H1 (cell line): ENCODE data around the gene KRT222. TPM values are rescaled to one million over a fixed set of nuclear protein-coding genes. Genes with fewer than 3 reads are reported as not detected.

Experiments
- CTCF ChIA-PET: fragments of 300-600 bp; sonication (Branson Sonifier 250); formaldehyde crosslinking; loops from one replicate; lab custom pipeline; 2021; ENCODE audit not compliant: partially characterized antibody; lab: Charles Lee
- POLR2A ChIA-PET: fragments of 300-600 bp; sonication (Branson Sonifier 250); formaldehyde crosslinking; loops from one replicate; lab custom pipeline; 2021; ENCODE audit warnings: inconsistent platforms; ENCODE audit not compliant: partially characterized antibody; lab: Charles Lee
- DNase-seq, 2 experiments: peaks; one replicate each; pipeline versions ENCODE4 v3.0.0 to v3.0.0-alpha.2; 2010 to 2022; ENCODE audit warnings: low spot score in 2 of 2, low read depth in 1 of 2, mixed read lengths in 1 of 2
- FAIRE-seq: peaks from 2 replicates; lab custom pipeline; 2011; peaks lifted over from hg19 to GRCh38; lab: Jason Lieb, UNC
- H2AFZ ChIP-seq: 2 replicates; pipeline ENCODE4 v1.8.1; 2012; ENCODE audit warnings: low read length, inconsistent platforms
- H2AK5ac ChIP-seq: 2 replicates; pipeline ENCODE4 v1.6.1; 2013; ENCODE audit warnings: low read depth, low read length
- H2BK120ac ChIP-seq: replicated peaks from 2 replicates; pipeline ENCODE3; 2013; ENCODE audit warnings: low read depth, low read length, inconsistent platforms
- H2BK12ac ChIP-seq: 2 replicates; pipeline ENCODE4 v1.6.1; 2013; ENCODE audit warnings: low read depth, low read length
- H2BK15ac ChIP-seq: 2 replicates; pipeline ENCODE4 v1.6.1; 2013; ENCODE audit warnings: low read length
- H2BK20ac ChIP-seq: 2 replicates; pipeline ENCODE4 v1.6.1; 2013; ENCODE audit warnings: low read length
- H2BK5ac ChIP-seq: 2 replicates; pipeline ENCODE4 v1.6.1; 2013; ENCODE audit warnings: low read depth, low read length
- H3K14ac ChIP-seq: 2 replicates; pipeline ENCODE4 v1.6.1; 2013; ENCODE audit warnings: inconsistent platforms; ENCODE audit not compliant: insufficient read length
- H3K18ac ChIP-seq: 2 replicates; pipeline ENCODE4 v1.6.1; 2013; ENCODE audit warnings: low read length; ENCODE audit errors: extremely low read depth
- H3K23ac ChIP-seq: 2 replicates; pipeline ENCODE4 v1.6.1; 2013; ENCODE audit warnings: inconsistent platforms; ENCODE audit not compliant: insufficient read length
- H3K23me2 ChIP-seq: 2 replicates; pipeline ENCODE4 v1.6.1; 2013; ENCODE audit warnings: low read depth, low read length
- H3K27ac ChIP-seq: 2 replicates; pipeline ENCODE4 v1.6.1; 2011; ENCODE audit warnings: low read depth, low read length, inconsistent platforms
- H3K27me3 ChIP-seq, 4 experiments: replicated peaks in 1 of 4; 1 replicate in 1 of 4; 2 replicates in 3 of 4; pipeline versions ENCODE4 v1.6.1 to v1.8.1; 2011 to 2013; ENCODE audit warnings: low read length in 3 of 4, mild to moderate bottlenecking in 3 of 4, inconsistent platforms in 2 of 4, mixed read lengths in 2 of 4, moderate library complexity in 1 of 4; ENCODE audit not compliant: control insufficient read depth in 3 of 4, insufficient read depth in 3 of 4; ENCODE audit errors: extremely low read depth in 1 of 4
- H3K36me3 ChIP-seq, 4 experiments: 2 replicates each; pipeline versions ENCODE4 v1.6.1 to v1.8.1; 2011 to 2013; ENCODE audit warnings: mild to moderate bottlenecking in 4 of 4, low read length in 3 of 4, moderate library complexity in 2 of 4, control low read depth in 1 of 4, inconsistent platforms in 1 of 4; ENCODE audit not compliant: insufficient read depth in 4 of 4, control insufficient read depth in 2 of 4
- H3K4ac ChIP-seq: replicated peaks from 2 replicates; pipeline ENCODE3; 2013; ENCODE audit warnings: low read length, low read depth, mixed read lengths, inconsistent platforms; ENCODE audit not compliant: insufficient read length
- H3K4me1 ChIP-seq, 4 experiments: replicated peaks in 1 of 4; 1 replicate in 1 of 4; 2 replicates in 3 of 4; pipeline versions ENCODE4 v1.6.1 to v1.8.1; 2011 to 2013; ENCODE audit warnings: low read length in 3 of 4, inconsistent platforms in 2 of 4, mixed read lengths in 1 of 4; ENCODE audit not compliant: insufficient read depth in 4 of 4, control insufficient read depth in 3 of 4
- H3K4me2 ChIP-seq, 2 experiments: 2 replicates each; pipeline versions ENCODE4 v1.6.1 to v1.8.1; 2011 to 2013; ENCODE audit warnings: low read depth in 2 of 2, low read length in 2 of 2, control low read depth in 1 of 2, inconsistent platforms in 1 of 2, mild to moderate bottlenecking in 1 of 2; ENCODE audit not compliant: insufficient read depth in 1 of 2
- H3K4me3 ChIP-seq, 4 experiments: fragments of 200-600, 300-600 bp in 1 of 4; sonication (generic), shearing (Covaris generic), sonication (Bioruptor Twin) in 1 of 4; 2 replicates each; pipeline versions ENCODE4 v1.5.1 to v1.8.1; 2011 to 2016; ENCODE audit warnings: low read length in 4 of 4, low read depth in 3 of 4, control low read depth in 2 of 4, inconsistent platforms in 2 of 4, mild to moderate bottlenecking in 2 of 4, mixed read lengths in 1 of 4, moderate library complexity in 1 of 4; ENCODE audit not compliant: insufficient read depth in 2 of 4; ENCODE audit errors: extremely low read depth in 1 of 4
- H3K56ac ChIP-seq: replicated peaks from 2 replicates; pipeline ENCODE3; 2013; ENCODE audit warnings: low read depth, mild to moderate bottlenecking, mixed read lengths, low read length, inconsistent platforms; ENCODE audit not compliant: insufficient read length
- H3K79me1 ChIP-seq: 2 replicates; pipeline ENCODE4 v1.6.1; 2013; ENCODE audit warnings: low read depth, low read length, control low read depth
- H3K79me2 ChIP-seq, 2 experiments: 2 replicates each; pipeline versions ENCODE4 v1.6.1 to v1.8.1; 2012 to 2013; ENCODE audit warnings: low read length in 2 of 2, mild to moderate bottlenecking in 2 of 2, inconsistent platforms in 1 of 2; ENCODE audit not compliant: insufficient read depth in 2 of 2, control insufficient read depth in 1 of 2
- H3K9ac ChIP-seq, 4 experiments: replicated peaks in 1 of 4; 1 replicate in 1 of 4; 2 replicates in 3 of 4; pipeline versions ENCODE4 v1.6.1 to v1.8.1; 2011 to 2013; ENCODE audit warnings: low read depth in 3 of 4, low read length in 3 of 4, control low read depth in 2 of 4, mild to moderate bottlenecking in 2 of 4, moderate library complexity in 2 of 4, inconsistent platforms in 1 of 4; ENCODE audit errors: extremely low read depth in 1 of 4
- H3K9me3 ChIP-seq, 2 experiments: 2 replicates each; pipeline versions ENCODE4 v1.6.1 to v1.8.1; 2012 to 2013; ENCODE audit warnings: mild to moderate bottlenecking in 2 of 2, moderate library complexity in 2 of 2, control low read depth in 1 of 2, inconsistent platforms in 1 of 2, low read depth in 1 of 2, low read length in 1 of 2, mixed read lengths in 1 of 2; ENCODE audit not compliant: insufficient read depth in 2 of 2
- H4K20me1 ChIP-seq, 2 experiments: replicated peaks in 1 of 2; 2 replicates each; pipeline versions ENCODE3 to v1.8.1; 2011 to 2013; ENCODE audit warnings: inconsistent platforms in 2 of 2, low read length in 2 of 2, mild to moderate bottlenecking in 1 of 2; ENCODE audit not compliant: insufficient read depth in 2 of 2, control insufficient read depth in 1 of 2
- H4K5ac ChIP-seq: 2 replicates; pipeline ENCODE4 v1.6.1; 2013; ENCODE audit warnings: low read length, low read depth, mixed read lengths, inconsistent platforms; ENCODE audit not compliant: insufficient read length
- H4K8ac ChIP-seq: 2 replicates; pipeline ENCODE4 v1.8.0; 2013; ENCODE audit warnings: mild to moderate bottlenecking, moderate library complexity, low read length, inconsistent platforms; ENCODE audit not compliant: insufficient read depth; ENCODE audit errors: extremely low read depth
- H4K91ac ChIP-seq: replicated peaks from 2 replicates; pipeline ENCODE3; 2013; ENCODE audit warnings: low read length, mixed read lengths, inconsistent platforms; ENCODE audit not compliant: insufficient read length
- ATF2 ChIP-seq: IDR thresholded peaks from 2 replicates; pipeline ENCODE4 v1.6.1; 2012; ENCODE audit warnings: low read length, inconsistent platforms
- CBX5 ChIP-seq: fragments of 300-800, 300-1000 bp; sonication (generic); IDR thresholded peaks from 2 replicates; pipeline ENCODE4 v1.7.1; 2016; ENCODE audit warnings: antibody characterized with exemption, low read length, low read depth
- NANOG ChIP-seq: IDR thresholded peaks from 2 replicates; pipeline ENCODE4 v1.6.1; 2011; ENCODE audit warnings: low read length, low read depth, mild to moderate bottlenecking, inconsistent platforms; ENCODE audit not compliant: insufficient read depth, poor library complexity, severe bottlenecking
- RBBP5 ChIP-seq: IDR thresholded peaks from 2 replicates; pipeline ENCODE4 v1.7.1; 2012; ENCODE audit warnings: low read depth, mild to moderate bottlenecking, inconsistent platforms, low read length, moderate library complexity, borderline replicate concordance
- RNF2 ChIP-seq: fragments of 200-900, 300-1000 bp; sonication (generic); IDR thresholded peaks from 2 replicates; pipeline ENCODE4 v1.7.1; 2016; ENCODE audit warnings: borderline replicate concordance, low read depth, mild to moderate bottlenecking, antibody characterized with exemption, low read length; ENCODE audit not compliant: poor library complexity, severe bottlenecking; ENCODE audit errors: missing control alignments
- SP2 ChIP-seq: IDR thresholded peaks from 2 replicates; pipeline ENCODE4 v1.6.1; 2012; ENCODE audit warnings: mild to moderate bottlenecking, low read length, inconsistent platforms
- TCF12 ChIP-seq: IDR thresholded peaks from 2 replicates; pipeline ENCODE4 v1.6.1; 2011; ENCODE audit warnings: low read depth, mild to moderate bottlenecking, low read length
- WGBS, 2 experiments: shearing (Covaris generic) in 1 of 2; methylation state at CpG; one replicate each; pipeline versions ENCODE4 v1.1.6 to v1.1.7; 2013 to 2015; ENCODE audit warnings: low lambda C conversion rate in 2 of 2, mixed read lengths in 2 of 2, inconsistent platforms in 1 of 2, low coverage in 1 of 2, missing lambda C conversion rate in 1 of 2; ENCODE audit not compliant: insufficient replicate concordance in 2 of 2, insufficient coverage in 1 of 2, insufficient read length in 1 of 2; ENCODE audit errors: extremely low coverage in 1 of 2, missing lambda C conversion rate in 1 of 2; 5-methylcytosine and 5-hydroxymethylcytosine counted together
- polyA plus RNA-seq, 7 experiments: library from polyadenylated mRNA; depleted of rRNA in 3 of 7; stranded (reverse) in 5 of 7; unstranded in 2 of 7; fragments of >200 nt in 5 of 7; fragments of 200-250 nt in 2 of 7; gene quantifications; 1 replicate in 5 of 7; 2 replicates in 1 of 7; 4 replicates in 1 of 7; pipeline versions ENCODE4 v1.2.1 to v1.2.3, GENCODE V29; 2011 to 2013; ENCODE audit warnings: missing spikeins in 2 of 7, mixed read lengths in 2 of 7
- total RNA-seq: library from RNA; stranded (reverse); fragmentation: NEBNext Ultra II Directional; extraction: Animal tissue kit (Norgen Biotek cat#: 25700); gene quantifications from 2 replicates; pipeline ENCODE4 v1.2.1, GENCODE V29; 2021

The KRT222 gene
- total and polyA plus RNA-seq, 2 of the 8 experiments (the other 6 are each of a cell fraction or from before 2014, with no cell fraction given) = 0.08 to 0.61 TPM

GRCh38 chr17:40614431-40615067 lies 50.4 kb downstream of the KRT222 start:
- Histone ChIP-seq H3K36me3 (no peaks in the 10 kb centered on the region), H3K9me3 (no peaks in the 10 kb centered on the region), H3K4me1 (no peaks in the 10 kb centered on the region), H3K56ac (no peak overlapping the region), H2AFZ (no peak overlapping the region), H2AK5ac (no peak overlapping the region), H2BK120ac (no peak overlapping the region), H3K4me3 (no peak overlapping the region), H2BK15ac (no peak overlapping the region), H4K8ac (no peak overlapping the region), H3K79me2 (no peaks in the 10 kb centered on the region), H4K20me1 (no peaks in the 10 kb centered on the region), H3K9ac (no peak overlapping the region), H3K27me3 (no peaks in the 10 kb centered on the region), H3K79me1 (no peaks in the 10 kb centered on the region), H4K5ac (no peak overlapping the region), H2BK20ac (no peak overlapping the region), H2BK12ac (no peak overlapping the region), H2BK5ac (no peak overlapping the region), H3K18ac (no peak overlapping the region)
- no peak for DNase-seq
- CTCF ChIA-PET = interaction anchor here (0.6 to 4.4 kb wide), 29 partner anchors 10 to 1040 kb away, joined by 3 to 43 read pairs (median 3); partner anchors contain the start of gene KRT222
- TF ChIP-seq RBBP5 (no peak), ATF2 (no peak), NANOG (no peak), TCF12 (no peak), CBX5 (no peak), SP2 (no peak), RNF2 (no peak)
- TF ChIP-seq, all 59 proteins: peak for 0
- Histone ChIP-seq H4K91ac (no peak overlapping the region), H3K4me2 (no peak overlapping the region), H3K4ac (no peak overlapping the region), H3K23ac (no peak overlapping the region), H3K27ac (no peak overlapping the region), H3K23me2 (no peaks in the 10 kb centered on the region; the same call in 1 of the 2 replicates), H3K14ac (no peak overlapping the region)
- POLR2A ChIA-PET = interaction anchor here (1.0 to 1.5 kb wide), 2 partner anchors 11 to 12 kb away, joined by 3 to 4 read pairs; no protein-coding TSS in a partner anchor
- FAIRE-seq = no peak
- 86% methylated on average over 13 of the region's 13 CpGs; no CpG with 5 or more reads in 1 of the 2 experiments for WGBS, 2 experiments
